GM18873 (cell line): ENCODE measurements around the gene WWOX.

ENCODE experiments used
- ATAC-seq: cut with Tn5 transposase; IDR thresholded peaks from one replicate; pipeline ENCODE4 v1.9.1; 2021; ENCODE audit warnings: mild to moderate bottlenecking, moderate library complexity, moderate number of reproducible peaks; ENCODE audit not compliant: unreplicated experiment, low FRiP score

Gene WWOX

DNA sequence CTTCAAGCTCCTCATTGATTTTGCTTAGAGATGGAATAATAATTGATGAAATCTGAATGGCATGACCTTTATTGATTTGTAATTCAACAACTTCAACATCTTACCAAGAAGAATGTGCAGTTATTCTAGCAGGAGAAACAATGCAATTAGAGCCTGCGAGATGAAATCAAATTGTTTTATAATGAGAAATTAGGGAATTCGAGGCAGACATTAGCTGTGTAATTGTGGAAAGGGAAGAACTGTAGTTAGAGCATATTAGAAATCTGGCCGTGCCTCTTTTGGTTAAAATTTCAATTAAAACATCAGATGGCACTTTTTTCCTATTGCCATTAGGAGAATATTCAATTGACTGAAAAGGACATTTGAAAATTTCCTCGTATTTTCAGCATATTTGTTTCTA, 325.8 kb downstream of the WWOX start:
- no peak for ATAC-seq

DNA sequence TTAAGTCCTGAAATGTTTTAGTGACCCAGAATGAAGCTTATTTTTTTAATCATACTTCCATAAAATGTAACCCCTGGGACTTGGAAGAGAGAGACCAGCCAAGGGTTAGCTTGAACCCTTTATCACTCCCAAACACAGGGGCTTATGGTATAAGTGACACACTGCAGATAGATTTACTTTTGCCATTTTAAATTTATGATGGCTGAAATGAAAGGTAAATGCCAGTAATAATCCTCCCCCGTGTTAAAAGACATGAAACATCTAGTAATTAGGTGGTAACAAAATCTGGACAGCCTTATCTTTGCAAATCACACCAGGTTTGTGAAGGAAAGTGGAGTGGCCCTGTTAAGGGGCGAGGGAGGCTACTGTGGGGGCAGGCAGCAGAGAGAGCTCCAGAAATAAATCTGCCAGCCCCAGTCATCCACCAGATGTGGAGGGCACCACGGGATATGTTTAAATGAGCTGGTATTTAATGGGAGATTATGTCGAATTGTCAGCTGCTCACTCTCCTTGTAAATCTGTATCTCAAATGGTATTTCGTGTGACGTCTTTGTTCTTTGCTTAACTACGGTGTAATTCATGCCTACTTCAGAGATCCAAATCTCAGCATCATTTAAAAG, 326.5 kb downstream of the WWOX start:
- ATAC-seq = no peak

DNA sequence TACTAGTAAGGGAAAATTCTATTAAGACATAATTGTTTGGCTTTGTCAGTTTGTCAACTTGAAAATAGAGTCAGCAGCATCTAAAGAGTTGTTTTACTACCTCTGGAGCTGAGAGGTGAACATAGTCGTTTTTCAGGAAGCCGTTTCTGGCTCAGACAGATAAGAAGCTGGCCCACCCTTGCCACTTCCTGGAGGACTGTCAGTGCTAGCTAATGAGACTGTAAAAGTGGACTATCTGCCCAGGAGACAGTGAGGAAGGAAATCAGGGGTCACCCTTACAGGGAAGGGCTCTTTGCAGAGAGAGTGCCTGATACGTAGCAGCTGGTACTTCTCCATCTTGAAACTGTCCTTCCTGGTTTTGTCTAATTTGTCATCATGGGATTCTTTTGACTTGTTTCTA, 328.7 kb downstream of the WWOX start:
- no peak for ATAC-seq

DNA sequence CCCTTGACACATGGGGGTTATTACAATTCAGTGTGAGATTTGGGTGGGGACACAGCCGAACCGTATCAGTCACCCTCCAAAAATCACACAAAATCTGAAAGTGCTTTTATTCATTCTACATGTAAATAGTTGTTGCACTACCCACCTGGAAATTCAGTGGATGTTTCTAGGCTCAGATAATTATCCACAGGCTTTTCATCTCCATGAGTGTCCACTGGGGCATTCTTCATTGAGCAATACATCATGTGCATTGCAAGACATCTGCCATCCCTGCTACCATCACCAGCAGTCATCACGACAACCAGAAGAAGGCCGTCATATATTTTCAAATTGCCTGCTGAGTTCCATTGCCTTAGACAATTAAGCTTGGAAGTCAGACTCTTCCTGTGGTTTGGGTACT, 330.8 kb downstream of the WWOX start:
- no peak for ATAC-seq

DNA sequence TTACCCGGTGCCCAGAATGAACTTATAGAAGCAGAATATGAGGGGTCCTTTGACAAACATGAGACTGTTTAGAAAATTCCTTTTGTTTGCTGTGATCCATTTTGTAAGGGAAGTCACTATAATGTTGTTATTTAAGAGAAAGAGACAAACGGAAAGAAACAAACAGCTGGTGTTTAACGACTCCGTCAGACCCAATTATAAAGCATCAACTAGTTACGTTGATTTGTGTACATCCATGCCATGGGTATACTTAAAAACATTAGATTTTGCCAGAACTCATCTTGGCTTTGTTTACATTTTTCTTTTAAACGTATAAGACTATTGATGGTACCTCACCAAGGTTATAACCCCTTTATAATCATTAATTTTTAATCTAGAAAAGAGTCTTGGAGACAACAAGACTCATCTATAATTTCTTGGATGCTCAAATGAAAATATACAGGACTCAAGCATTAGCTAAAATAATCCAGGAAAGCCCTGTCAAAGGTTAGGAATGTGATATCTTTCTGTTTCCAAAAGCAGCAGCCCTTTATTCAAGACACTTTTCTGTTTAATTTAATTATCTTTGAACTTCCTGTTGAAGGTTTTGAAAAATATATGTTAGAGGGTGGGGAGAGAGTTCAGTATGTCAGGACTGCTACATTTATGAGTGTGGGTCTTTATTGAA, 331.7 kb downstream of the WWOX start:
- no peak for ATAC-seq

DNA sequence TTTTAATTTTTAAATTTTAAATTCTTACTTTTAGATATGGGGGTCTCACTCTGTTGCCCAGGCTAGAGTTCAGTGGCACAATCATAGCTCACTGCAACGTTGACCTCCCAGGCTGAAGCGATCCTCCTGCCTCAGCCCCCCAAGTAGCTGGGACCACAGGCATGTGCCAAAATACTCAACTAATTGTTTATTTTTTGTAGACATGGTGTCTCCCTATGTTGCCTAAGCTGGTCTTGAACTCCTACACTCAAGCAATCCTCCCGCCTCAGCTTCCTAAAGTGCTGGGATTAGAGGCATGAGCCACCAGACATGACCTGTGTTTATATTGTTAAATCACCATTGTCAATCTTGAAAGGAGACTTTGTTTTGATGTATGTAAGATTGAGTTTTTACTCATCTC, 332.2 kb downstream of the WWOX start:
- ATAC-seq = no peak

DNA sequence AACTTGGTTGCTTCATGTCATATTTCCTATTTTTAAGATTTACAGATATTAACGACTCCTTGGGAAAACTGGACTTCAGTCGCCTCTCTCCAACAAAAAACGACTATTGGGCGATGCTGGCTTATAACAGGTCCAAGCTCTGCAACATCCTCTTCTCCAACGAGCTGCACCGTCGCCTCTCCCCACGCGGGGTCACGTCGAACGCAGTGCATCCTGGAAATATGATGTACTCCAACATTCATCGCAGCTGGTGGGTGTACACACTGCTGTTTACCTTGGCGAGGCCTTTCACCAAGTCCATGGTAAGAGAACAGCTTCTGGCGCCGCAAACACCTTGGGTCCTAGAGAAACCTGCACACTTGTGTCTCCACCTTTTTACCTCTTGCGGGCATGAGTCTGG, 333.0 kb downstream of the WWOX start:
- no peak for ATAC-seq

DNA sequence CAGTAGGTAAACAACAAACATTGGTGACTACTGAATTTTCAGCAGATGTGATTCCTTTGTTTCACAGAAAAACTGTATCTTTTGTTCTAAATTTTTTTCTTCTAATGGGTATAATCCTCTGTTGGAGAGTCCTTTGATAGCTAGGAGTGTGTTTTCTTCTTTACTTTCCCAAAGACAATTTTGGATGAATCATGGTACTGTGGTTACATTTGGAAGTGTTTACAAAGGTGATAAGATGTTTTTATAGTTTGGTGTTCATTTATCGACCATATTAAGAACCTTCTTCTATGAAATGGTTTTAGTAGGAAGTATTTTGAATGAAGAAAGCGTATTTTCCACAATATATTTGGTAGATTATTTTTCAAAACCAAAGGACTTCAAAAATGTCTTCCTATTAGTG, 333.7 kb downstream of the WWOX start:
- ATAC-seq = no peak

DNA sequence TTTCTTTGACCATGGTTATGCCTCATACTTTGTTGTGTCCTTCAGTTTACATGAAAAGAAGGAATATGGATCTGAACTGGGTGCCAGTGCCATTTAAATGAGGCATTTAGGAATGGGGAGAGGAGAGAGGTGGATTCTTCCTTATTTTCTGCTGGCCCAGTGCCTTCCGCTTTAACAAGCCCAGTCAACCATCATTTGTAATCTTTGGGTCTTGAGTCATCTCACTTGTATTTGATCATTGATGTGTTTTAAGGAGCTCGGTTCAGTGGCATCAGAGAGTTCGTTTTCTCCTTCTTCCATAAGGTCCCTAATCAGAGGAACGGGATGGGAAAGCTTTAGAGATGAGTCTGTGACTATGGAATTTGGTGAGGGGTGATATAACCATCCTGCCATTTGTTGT, 334.9 kb downstream of the WWOX start:
- no peak for ATAC-seq

DNA sequence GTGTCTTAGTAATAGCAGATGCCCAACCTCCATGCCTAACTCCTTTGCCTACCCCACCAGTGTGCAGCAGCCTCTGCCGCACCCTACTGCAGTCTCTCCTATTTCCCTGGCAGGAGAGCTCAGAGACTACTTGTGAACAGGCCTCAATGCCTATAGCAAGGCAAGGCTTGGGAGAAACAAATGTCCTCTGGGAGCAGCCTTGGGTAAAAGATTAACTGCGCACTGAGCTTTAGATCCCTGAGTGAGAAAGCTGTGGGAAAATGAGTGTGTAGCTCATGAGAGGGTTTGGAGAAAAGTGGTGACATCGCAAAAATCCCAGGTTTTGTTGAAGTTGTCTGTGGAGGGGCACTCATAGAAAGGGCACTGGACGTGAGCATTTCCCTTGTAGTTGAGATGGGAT, 335.8 kb downstream of the WWOX start:
- ATAC-seq = no peak

DNA sequence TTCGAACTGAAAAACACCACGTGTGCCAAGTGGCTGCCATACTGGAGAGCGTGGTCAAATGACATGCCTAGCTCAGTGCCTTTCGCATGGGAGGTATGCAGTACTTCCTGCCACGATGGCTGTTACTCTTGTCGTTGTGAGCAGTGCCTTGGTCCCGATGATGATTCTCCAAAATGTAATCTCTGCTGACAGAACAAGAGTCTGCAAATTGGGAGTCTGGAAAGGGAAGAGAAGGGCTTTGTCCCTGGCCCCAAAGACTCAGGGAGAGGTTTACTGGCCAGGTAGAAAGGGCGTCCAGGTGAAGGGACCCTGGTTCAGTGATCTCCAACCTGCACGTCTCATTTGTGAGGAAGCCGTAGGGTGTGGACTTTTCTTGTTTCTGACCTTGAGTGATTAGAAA, 336.6 kb downstream of the WWOX start:
- ATAC-seq = no peak

DNA sequence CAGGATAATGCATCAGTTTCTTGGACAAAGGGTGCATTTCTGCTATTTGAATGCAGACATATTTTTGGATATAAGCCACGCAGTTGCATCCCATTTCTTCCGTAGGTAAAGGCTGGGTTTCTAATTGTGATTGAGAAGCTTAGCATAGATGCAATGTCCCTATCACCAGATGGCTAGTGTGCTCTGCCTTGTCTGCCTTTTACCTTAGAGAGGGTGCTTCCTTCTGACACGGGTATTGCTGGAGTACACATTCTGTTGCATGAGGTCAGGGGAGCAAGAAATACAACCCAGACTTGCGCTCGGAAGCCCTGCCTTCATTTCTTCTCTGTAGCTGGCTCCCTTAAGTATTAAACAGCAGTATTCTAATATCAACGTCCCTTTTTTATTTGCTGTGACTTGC, 337.4 kb downstream of the WWOX start:
- ATAC-seq = no peak

DNA sequence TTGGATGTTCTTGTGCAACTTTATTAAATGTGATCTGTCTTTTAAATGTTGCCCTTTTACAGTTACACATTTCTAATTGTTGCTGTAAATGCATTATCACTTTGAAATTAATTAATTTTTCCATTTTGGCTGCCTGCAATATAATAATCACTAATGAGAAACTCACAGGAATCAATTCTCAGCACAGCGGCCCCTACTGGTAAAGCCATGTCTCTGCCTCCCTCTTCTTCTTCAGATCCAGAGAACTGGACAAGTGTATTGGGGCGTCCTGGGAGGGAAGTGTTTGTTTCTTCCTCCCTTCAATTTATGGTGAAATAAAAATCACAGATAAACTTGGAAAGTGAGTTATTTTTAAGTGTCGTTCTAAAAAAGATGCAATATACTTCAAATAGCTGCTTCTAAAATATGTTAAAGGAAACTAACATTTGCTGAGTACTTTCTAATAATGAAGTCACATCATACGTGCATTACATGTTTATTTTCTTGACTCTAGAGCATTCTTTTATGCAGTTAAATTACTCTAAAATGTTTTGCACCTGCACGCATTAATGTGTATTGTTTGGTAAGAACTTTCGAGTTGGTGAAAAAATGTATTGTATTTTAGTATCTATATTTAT, 338.0 kb downstream of the WWOX start:
- no peak for ATAC-seq

DNA sequence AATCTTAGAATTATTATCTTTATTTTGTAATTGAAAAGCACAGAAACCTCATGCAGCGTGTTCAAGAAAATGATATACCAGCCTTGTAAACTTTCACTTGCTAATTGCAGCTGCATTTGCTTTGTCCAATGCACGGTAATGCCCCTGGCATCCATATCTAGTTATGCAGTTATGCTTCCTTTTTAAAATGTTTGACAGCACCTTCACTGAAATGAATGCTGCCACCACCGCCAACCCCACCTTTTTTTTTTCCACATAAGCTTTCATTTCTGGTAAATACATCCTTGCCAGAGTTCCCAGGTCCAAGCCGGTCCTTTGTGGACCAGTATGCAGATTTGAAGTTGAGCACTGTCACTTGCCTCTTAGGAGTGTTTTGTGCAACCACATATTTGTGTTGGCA, 338.8 kb downstream of the WWOX start:
- no peak for ATAC-seq

DNA sequence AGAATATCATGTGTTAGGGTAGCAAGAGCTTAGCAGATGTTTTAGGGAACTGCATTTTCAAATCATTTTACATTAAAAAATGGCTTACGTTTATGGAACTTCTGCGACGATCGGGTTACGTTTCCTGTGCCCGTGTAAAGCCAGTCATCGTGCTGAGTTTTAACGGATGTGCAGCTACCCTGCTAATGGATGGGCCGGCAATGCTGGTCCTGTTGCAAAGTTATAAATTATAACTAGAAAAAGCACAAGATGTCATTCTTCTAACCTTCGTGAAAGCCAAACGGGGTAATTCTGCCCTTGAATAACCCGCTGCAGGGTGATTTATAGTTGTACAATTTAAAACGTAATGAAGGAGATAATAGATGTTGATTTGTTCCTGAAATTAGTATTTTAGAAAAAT, 339.2 kb downstream of the WWOX start:
- no peak for ATAC-seq

DNA sequence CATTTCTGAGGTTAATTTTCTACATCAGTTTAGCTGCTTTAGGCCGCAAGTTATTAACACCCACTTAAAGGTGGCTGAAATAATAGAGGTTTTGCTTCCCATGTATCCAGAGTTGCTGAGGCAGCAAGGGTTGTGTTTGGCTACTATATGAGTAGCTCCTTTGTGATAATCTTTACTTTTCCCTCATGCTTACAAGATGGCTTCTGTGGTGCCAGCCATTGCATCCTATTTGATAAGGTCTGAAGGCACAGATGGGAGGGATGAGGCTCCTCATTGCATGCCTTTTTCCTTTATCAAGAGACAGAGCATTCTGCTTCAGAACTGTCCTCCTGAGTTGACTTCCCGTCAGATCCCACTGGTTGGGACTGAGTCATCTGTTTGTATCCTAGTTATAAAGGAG, 340.2 kb downstream of the WWOX start:
- no peak for ATAC-seq

DNA sequence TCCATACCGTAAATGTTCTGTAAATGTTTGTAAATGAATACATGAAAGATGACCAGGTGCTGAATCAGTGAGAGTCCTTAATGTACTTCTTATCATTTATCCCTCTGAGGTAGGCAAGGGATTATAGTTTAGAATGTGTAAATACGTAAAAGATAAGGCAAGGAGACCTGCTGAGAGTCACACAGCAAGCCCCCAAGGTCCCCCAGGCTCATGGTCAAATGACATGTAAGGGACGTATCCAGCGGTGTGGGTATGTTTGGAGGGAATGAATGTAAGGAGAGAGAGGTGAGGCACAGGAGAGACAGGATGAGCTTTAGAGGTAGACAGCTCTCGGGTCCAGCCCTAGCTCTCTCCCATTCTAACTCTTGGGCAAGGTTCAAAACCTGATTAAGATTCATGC, 341.8 kb downstream of the WWOX start:
- ATAC-seq = no peak

DNA sequence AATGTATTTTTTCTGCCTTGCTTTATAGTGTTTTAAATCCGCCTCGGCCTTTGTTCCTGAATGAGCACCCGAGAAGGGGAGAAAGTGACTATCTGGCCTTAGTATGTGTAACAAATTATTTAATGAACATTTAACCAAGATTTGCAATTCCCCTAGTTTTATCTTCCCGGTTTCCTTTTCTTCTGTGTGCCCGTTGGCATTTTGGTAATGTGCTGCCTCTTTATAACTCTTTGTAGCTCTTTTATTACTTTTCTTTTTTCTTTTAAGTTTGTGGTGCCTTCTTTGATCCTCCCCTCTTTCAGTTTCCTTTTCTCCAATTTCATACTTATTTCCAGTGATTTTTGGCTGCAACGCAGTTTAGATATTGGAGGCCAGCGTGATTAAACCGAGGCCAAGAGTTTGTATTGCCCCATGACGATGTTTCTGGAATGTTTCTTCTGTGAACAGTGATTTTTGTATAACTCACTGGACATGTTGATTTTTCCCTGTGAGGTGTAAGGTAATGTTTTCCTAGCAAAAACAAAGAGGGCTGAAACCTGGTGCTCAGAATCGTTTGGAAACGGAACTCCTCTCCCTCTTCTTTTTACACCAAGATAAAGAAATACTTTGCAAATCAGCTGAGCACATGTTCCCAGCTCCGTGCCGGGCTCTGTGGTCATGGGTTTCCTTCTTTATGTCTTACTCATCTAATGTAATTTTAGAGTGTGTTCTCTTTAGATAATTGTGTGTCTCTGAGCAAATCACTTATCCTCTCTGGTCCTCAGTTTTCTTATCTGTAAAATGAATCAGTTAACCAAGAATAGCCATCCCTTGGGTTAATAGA, 344.3 kb downstream of the WWOX start:
- no peak for ATAC-seq

DNA sequence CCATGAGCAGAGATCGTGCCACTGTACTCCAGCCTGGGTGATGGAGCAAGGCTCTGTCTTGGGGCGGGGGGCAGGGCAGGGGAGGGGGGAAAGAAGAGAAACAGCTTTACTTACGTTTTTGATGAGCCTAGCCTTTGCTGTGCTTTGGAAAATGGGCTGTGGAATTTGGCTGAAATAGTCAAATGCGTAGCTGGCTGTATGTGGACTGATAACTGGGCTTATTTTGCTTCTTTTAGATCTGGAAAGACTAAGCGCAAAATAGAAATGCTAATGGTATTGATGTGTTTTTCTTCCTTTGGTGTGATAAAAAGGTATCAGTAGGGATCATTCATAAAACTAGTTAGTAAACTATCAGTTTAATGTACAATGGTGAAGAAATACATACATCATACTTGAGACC, 346.4 kb downstream of the WWOX start:
- no peak for ATAC-seq

DNA sequence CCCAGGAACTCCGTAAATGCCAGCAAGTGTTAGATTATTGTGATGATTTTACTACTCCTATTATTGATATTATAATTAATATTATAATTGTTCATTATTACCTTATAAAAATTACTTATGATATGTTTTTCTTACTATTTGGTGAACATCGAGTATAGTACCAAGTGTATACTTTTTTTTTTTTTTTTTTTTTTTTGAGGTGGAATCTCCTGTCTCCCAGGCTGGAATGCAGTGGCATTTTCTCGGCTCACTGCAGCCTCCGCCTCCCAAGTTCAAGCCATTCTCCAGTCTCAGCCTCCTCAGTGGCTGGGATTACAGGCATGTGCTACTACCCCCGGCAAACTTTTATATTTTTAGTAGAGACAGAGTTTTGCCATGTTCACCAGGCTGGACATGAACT, 347.0 kb downstream of the WWOX start:
- ATAC-seq = no peak

DNA sequence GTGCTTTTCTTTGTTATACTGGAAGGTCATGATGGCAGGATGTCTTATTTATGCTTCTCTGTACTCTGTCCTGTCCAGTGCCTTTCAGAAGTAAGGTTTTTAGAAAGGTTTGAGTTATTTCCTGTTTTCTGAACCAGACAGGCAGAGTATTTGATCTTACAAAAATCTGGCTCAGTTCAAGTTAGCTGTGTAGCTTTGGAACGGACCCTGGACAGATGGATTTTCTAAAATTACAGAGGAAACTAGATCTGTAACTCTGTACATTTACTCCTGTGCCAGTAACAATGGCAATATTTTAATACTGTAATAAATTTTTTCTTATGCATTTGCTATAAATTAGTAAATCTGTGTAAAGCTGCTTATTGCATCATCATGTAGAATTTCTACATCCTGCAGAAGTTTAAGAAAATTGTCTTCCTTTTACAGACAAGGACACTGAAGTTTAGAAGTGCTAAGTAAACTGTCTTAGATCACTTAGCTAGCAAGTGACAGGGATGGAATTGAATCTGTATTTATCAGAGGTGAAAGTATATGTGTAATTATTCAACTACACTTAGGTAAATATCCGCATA, 347.6 kb downstream of the WWOX start:
- no peak for ATAC-seq
